GM12864 (cell line): ENCODE results near the gene ZNF316.

ENCODE experiments used
- DNase-seq: peaks from one replicate; pipeline ENCODE4 v3.0.0-alpha.2; 2011; ENCODE audit warnings: low read depth
- H3K4me3 ChIP-seq: 2 replicates; pipeline ENCODE4 v1.5.1; 2011; ENCODE audit warnings: mild to moderate bottlenecking, low read depth, low read length, control low read depth
- TF ChIP-seq, protein P1 (sequence below): IDR thresholded peaks from 2 replicates; pipeline ENCODE4 v1.5.1; 2011; ENCODE audit warnings: low read depth, mild to moderate bottlenecking, moderate library complexity, low read length, control low read depth, inconsistent platforms; ENCODE audit errors: missing control alignments

The ZNF316 gene

DNA sequence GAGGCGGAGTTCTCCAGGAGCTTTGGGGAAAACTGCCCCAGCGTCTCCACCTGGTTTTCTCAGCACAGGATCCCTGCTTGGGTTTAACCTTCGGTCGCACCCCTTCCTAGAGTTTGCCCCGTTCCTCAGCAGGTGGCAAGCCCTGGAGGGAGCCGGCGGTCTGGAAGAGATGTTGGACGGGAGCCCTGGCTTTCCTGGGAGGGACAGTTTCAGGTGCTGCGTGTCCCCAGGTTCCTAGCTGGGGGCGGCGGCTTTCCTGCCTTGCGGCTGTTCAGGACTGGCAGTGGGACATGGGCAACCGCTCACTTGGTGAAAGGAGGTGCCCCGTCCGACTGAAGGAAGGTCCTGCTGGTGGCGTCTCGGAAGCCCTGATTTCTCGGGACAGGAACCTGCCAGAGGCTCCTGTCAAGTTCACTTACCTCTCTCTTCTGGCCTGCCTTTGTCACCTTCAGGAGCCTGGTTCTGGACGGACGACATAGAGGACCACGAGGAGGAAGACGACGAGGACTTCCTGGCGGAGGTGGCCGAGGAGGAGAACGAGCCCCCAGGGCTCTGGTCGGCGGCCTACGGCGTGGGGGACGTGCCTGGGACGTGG, 14.8 kb downstream of the ZNF316 start:
- DNase-seq = no peak
- no peak overlapping the region for H3K4me3 ChIP-seq
- TF ChIP-seq, protein P1, sequence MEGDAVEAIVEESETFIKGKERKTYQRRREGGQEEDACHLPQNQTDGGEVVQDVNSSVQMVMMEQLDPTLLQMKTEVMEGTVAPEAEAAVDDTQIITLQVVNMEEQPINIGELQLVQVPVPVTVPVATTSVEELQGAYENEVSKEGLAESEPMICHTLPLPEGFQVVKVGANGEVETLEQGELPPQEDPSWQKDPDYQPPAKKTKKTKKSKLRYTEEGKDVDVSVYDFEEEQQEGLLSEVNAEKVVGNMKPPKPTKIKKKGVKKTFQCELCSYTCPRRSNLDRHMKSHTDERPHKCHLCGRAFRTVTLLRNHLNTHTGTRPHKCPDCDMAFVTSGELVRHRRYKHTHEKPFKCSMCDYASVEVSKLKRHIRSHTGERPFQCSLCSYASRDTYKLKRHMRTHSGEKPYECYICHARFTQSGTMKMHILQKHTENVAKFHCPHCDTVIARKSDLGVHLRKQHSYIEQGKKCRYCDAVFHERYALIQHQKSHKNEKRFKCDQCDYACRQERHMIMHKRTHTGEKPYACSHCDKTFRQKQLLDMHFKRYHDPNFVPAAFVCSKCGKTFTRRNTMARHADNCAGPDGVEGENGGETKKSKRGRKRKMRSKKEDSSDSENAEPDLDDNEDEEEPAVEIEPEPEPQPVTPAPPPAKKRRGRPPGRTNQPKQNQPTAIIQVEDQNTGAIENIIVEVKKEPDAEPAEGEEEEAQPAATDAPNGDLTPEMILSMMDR = no peak

DNA sequence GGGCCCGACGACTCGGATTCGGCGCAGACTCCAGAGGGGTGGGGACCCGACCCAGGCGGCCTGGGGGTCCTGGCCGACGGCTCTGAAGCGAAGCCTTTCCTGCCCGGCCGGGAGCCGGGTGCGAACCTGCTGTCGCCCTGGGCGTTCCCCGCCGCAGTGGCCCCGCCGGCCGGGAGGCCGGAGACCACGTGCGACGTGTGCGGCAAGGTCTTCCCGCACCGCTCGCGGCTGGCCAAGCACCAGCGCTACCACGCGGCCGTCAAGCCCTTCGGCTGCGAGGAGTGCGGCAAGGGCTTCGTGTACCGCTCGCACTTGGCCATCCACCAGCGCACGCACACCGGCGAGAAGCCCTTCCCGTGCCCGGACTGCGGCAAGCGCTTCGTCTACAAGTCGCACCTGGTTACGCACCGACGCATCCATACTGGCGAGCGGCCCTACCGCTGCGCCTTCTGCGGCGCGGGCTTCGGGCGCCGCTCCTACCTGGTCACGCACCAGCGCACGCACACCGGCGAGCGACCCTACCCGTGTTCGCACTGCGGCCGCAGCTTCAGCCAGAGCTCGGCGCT, 15.4 kb downstream of the ZNF316 start:
- no peak for DNase-seq
- H3K4me3 ChIP-seq = no peak overlapping the region
- TF ChIP-seq, protein P1 = no peak

DNA sequence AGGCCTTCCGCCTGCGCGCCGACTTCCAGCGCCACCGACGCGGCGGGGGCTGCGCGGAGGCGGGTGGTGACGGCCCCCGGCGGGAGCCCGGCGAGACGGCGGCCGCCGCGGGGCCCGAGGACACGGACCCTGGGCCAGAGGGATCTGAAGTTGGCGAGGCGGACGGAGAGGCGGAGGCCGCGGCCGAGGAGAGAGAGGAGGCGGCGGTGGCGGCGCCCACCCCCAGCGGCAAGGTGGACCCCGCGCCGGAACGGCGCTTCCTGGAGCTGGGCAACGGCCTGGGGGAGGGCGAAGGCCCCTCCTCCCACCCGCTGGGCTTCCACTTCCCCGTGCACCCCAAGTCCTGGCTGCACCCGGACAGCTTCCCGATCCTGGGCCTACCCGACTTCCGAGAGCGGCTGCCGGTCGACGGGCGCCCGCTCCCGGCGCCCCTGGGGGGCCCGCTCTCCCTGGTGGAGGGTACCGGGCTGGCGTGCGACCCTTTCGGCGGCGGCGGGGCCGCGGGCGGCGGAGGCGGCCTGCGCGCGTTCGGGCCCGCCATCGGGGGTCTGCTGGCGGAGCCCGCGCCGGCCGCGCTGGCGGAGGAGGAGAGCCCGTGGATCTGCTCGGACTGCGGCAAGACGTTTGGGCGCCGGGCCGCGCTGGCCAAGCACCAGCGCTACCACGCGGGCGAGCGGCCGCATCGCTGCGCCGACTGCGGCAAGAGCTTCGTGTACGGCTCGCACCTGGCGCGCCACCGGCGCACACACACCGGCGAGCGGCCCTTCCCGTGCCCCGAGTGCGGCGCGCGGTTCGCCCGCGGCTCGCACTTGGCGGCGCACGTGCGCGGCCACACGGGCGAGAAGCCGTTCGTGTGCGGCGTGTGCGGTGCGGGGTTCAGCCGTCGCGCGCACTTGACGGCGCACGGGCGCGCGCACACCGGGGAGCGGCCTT, 16.2 kb downstream of the ZNF316 start:
- TF ChIP-seq, protein P1 = no peak
- no peak overlapping the region for H3K4me3 ChIP-seq
- no peak for DNase-seq

DNA sequence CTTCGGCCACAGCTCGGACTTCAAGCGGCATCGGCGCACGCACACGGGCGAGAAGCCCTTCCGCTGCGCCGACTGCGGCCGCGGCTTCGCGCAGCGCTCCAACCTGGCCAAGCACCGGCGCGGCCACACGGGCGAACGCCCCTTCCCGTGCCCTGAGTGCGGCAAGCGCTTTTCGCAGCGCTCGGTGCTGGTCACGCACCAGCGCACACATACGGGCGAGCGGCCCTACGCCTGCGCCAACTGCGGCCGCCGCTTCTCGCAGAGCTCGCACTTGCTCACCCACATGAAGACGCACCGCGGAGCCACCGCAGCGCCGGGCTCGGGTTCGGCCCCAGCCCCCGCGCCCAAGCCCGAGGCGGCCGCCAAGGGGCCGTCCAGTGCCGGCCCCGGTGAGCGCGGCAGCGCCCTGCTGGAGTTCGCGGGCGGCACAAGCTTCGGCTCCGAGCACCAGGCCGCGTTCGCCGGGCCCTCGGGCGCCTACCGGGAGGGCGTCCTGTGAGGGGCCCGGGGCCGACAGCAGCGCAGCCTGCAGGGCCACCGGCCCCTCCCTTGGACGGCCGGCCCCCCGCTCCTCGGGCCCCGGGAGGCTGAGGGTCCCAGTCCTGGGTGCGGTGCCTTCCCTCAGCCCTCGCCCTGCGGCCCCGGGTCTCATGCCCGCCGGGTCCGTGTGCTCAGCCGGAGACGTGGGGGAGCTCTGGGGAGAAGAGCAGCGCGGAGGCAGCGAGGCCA, 17.2 kb downstream of the ZNF316 start:
- TF ChIP-seq, protein P1 = no peak
- DNase-seq = no peak
- H3K4me3 ChIP-seq = no peak overlapping the region

GRCh38 chr7:6654842-6655610, 17.9 kb downstream of the ZNF316 start:
- DNase-seq = no peak
- no peak overlapping the region for H3K4me3 ChIP-seq
- TF ChIP-seq, protein P1 = no peak

DNA sequence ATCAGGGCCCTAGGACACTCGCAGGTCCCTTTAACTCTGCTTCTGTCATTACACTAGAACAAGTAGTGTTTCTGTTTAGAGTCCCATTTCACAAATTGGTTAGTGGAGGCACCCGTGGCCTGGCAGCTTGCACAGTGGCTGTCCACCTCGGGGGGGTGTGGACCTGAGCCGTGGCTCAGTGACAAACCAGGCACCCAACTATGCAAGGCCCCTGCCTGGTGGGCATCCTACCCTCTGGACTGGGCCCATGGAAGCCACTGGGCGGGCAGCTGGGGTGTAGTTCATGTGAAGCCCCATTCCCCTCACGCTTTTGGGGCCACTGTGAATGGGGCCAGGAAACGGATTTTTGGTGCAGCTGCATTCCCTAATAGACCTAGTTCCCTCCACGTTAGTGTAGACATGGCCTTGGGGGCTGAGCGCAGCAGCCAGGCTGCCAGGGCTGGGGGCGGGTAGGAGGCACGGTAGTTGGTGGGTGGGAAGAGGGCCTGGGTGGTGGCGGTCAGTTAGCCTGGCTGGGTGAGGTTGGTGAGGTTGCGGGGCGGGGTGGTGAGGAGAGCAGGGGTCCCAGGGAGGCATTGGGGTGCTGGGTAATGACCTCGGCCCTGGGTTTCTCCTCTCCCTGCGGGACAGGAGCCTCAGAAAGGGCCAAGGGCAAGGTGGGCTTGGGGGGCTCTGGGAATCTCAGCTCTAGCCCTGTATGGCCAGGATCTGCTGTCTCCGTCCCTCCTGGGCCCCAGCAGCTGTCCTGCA, 18.7 kb downstream of the ZNF316 start:
- no peak overlapping the region for H3K4me3 ChIP-seq
- TF ChIP-seq, protein P1 = no peak
- DNase-seq = no peak
